Measurements from ENCODE around the gene KCNJ1. TPM values are rescaled to one million over a fixed set of nuclear protein-coding genes. Genes with fewer than 3 reads are reported as not detected.

The KCNJ1 gene
- total RNA-seq, 4 donors from 2014 or later, result not detected

DNA sequence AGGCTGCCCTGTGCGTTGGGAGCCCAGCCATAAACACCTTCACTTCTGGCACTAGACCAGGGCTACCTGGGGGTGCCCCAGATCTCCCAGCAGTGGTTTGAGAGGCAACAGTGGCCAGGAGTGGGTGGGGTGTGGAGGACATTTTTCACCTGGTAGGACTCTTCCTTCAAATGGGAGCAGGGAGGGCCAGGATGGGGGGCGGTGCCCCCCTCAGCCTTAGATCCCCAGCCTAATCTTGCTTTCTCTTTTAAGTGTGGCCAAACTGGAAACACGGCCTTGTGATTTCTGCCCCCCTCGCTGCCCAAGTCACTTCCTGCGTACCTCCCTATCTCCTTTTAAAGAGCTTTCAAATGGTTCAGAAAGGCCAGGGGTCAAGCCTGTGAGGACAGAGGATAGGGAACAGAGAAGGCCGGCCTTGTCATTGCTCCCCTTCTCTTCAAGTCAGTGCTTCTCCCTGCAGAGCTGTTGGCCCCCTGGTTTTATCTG is 24.9 kb upstream of the KCNJ1 start:
- no peak for TF ChIP-seq CTCF (IDR thresholded peaks at IDR 0.05)
- no peaks in the 10 kb centered on the region for H3K36me3 ChIP-seq
- DNase-seq, result peak in 1 of 2 donors; percentile 34
- no peak overlapping the region for H3K27ac ChIP-seq
- H3K9me3 ChIP-seq, result no peaks in the 10 kb centered on the region
- H3K27me3 ChIP-seq, result no peaks in the 10 kb centered on the region
- intact Hi-C loops (cut with DNase I; ENCODE audit: low total_unique reads), result no loop called here
- H3K4me1 ChIP-seq, result peaks cover 0 to 12% of the 10 kb centered on the region in 2 donors
- H3K4me3 ChIP-seq, result no peak overlapping the region

DNA sequence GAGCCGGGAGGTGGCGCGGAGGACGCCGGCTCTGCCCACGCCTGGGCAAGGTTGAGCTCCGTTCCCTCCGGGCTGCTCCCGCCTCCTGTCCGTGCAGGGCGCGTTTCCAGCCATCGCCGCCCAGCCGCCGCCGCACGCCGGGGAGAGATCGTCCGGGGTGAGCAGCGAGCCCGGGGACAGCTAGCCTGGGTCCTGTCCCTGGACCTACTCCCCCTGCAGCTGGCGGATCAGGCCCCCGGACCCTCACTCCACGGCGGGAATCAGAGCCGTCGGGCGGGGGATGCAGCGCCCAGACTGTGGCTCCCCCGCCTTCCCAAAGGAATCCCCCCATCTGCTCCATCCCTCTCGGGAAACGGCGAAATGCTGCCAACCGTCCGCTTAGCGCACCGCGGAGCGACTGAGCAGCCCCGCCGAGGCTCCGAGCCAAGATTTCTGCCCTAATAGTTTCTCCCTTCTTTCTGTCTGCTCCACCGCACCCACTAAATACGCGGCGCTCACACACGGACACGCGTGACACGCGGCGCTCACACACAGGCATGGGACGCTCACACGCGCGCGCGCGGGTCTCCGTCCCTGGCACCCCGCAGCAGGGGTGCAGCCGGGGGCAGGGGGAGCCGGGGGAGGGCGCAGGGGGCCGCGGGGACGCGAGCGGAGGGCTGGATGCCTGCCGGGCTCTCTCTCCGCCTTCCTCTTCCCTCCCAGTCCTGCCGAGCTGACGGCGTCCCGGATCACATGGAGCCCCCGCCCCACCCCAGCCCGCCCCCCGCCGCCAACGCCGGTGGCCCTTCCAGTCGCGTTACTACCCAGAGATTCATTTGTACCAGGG is 23.7 kb upstream of the KCNJ1 start, which contains the start of gene KCNJ5:
TSS of gene KCNJ5 (plus strand) at position 814 of the 826 bp plus-strand sequence. CDS start 19,918 bp downstream, outside the sequence.
- H3K27me3 ChIP-seq, result no peaks in the 10 kb centered on the region
- H3K4me1 ChIP-seq, result peaks cover 0 to 12% of the 10 kb centered on the region in 2 donors
- H3K9me3 ChIP-seq, result no peaks in the 10 kb centered on the region
- DNase-seq, result peak in 1 of 2 donors; percentile 23
- intact Hi-C loops (cut with DNase I; ENCODE audit: low total_unique reads), result no loop called here
- H3K4me3 ChIP-seq, result peak within 1 kb of the TSS; percentile 25 to 38
- no peak for TF ChIP-seq CTCF (IDR thresholded peaks at IDR 0.05)
- TF ChIP-seq POLR2A (IDR thresholded peaks at IDR 0.05), result no peak
- H3K36me3 ChIP-seq, result no peaks in the 10 kb centered on the region
- H3K27ac ChIP-seq, result no peak within 1 kb of the TSS

- DNase-seq, result no peak
- Histone ChIP-seq H3K4me1 (peaks cover 0 to 12% of the 10 kb centered on the region in 2 donors), H3K9me3 (no peaks in the 10 kb centered on the region), H3K4me3 (peak overlapping the region; percentile 25 to 38), H3K27me3 (no peaks in the 10 kb centered on the region), H3K36me3 (no peaks in the 10 kb centered on the region), H3K27ac (no peak overlapping the region)
- TF ChIP-seq POLR2A (IDR thresholded peaks at IDR 0.05) (no peak), CTCF (IDR thresholded peaks at IDR 0.05) (no peak)
- intact Hi-C loops (cut with DNase I; ENCODE audit: low total_unique reads), result no loop called here
Measured at GRCh38 chr11:128890216-128890542, 23.1 kb upstream of the KCNJ1 start.

- no peak for TF ChIP-seq CTCF (IDR thresholded peaks at IDR 0.05)
- no peak for TF ChIP-seq POLR2A (IDR thresholded peaks at IDR 0.05)
- intact Hi-C loops (cut with DNase I; ENCODE audit: low total_unique reads), result no loop called here
Measured at GRCh38 chr11:128889657-128890213, 22.6 kb upstream of the KCNJ1 start.

More at GRCh38 chr11:128889657-128890213, 22.6 kb upstream of the KCNJ1 start:
- Histone ChIP-seq H3K4me1 (peaks cover 0 to 12% of the 10 kb centered on the region in 2 donors), H3K9me3 (no peaks in the 10 kb centered on the region), H3K27ac (no peak overlapping the region), H3K4me3 (no peak overlapping the region), H3K27me3 (no peaks in the 10 kb centered on the region), H3K36me3 (no peaks in the 10 kb centered on the region)
- no peak for DNase-seq
